DMS114 treated with DMSO at 0.1 percent for 48 hours (cell line): ENCODE results near the gene MPP1.
"Not testable (repeated sequence)": the region's sequence is repeated elsewhere in the genome, so short reads cannot be mapped to it uniquely, and the experiment has no call there.

Experiments
- DNase-seq: peaks from one replicate; lab custom pipeline; 2025; ENCODE audit not compliant: unreplicated experiment; lab: John Stamatoyannopoulos, UW

MPP1 gene

DNA sequence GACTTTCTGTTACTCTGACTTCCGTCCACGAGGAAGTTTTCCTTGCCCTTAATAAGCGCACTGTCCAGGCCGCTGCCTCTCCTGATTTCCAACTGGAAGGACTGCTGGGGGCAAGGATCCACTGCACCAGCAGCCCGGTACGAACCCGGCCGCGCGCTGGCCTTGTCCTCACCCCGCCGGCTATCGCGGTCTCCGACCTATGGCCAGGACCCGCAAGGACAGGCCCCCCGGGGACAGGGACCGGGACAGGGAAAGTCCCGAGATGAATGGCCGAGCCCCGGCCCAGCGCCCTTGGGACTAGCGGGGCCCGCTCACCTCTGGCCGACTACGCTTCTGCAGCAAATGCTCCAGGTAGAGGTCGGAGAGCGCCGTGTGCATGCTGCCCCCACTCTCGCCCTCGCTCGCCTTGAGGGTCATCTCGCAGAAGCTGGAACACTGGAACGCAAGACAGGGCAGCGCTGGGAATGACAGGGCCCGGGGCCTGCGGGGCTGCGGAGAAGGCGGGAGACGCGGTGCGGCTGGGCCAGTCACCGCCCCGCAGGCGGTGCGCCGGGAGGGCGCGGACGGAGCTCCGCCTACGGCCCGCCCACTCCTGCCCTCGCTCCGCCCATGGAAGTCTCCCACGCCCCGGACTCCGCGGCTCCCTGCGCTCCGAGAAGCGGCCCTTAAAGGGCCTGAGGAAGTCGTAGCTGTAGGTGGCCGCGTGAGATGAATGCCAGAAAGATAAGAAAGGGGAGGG, at the start of gene MPP1:
Gene MPP1, minus strand, starts transcription at position 529 of the 739 bp plus-strand sequence. Its CDS starts 112 bp downstream, at position 417.
- peak; percentile 12 for DNase-seq

DNA sequence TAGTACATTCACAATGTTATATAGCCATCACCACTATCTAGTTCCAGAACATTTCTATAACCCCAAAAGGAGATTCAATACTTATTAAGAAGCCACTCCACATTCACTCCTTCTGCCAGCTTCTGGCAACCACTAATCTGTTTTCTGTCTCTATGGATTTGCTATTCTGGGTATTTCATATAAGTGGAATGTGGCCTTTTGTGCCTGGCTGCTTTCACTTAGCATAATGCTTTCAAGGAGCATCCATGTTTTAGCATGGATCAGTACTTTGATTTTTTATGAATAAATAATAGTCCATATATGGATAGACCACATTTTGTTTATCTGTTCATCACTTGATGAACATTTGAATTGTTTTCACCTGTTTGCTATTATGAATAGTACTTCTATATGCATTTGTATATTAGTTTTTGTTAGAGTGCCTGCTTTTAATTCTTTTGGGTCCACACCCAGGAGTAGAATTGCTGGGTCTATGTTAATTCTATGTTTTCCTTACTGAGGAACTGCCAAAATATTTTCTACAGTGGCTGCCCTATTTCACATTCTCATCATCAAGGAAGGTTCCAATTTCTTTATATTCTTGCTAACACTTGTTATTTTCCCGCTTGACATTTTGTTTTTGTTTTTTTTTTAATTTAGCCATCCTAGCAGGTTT, 45.8 kb upstream of the MPP1 start:
- no peak for DNase-seq

GRCh38 chrX:154840856-154841255, 35.6 kb upstream of the MPP1 start:
- peak; percentile 0 for DNase-seq

DNA sequence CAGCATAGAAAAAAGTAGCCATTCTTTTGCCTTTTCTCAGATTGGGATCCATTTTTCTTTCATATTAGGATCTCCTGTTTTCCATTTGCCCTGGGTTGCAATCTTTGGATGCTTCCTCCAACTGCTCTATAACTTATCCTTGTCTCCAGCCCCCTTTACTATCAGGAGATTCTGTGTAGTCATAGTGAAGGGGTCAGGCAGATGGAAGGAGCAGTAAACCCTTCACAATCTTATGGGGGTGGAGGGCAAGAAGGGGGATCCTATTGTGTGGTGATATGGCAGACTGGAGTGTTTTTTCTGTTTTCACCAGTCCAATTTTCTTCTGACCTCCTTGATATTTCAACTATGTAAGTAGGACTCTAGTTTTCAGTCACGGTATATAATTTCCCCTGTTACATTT, 30.9 kb upstream of the MPP1 start:
- no peak for DNase-seq

GRCh38 chrX:154834562-154834961, 29.3 kb upstream of the MPP1 start, which contains the start of gene SMIM9:
TSS of gene SMIM9 (minus strand) at chrX:154834662. CDS start at chrX:154830856, 3,806 bp downstream.
- no peak for DNase-seq

GRCh38 chrX:154833746-154834274, 28.5 kb upstream of the MPP1 start:
- DNase-seq = no peak

DNA sequence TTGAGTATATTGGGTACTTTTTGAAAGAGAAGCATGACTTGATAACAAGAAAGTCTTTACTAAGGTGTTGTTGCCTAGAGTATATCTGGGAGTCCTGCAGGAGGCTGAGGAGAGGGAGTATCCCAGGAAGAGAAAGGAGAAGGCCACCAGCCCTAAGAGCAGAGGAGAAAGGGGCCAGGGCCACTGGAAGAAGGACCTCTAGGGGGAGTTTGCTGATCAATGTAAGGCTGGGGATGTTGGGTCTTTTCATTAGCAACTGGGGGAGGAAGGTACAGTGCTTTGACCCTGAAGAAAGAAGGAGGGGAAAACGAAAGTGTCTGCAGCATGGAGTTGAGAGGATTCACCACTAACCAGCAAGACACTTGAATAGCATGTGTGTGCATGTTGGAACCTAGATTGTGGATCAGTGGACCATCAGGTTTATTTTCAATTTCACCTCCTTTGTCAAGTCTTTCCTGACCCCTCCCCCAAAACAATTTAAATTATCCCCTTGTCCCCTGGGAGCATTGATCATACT, 24.7 kb upstream of the MPP1 start:
- no peak for DNase-seq

DNA sequence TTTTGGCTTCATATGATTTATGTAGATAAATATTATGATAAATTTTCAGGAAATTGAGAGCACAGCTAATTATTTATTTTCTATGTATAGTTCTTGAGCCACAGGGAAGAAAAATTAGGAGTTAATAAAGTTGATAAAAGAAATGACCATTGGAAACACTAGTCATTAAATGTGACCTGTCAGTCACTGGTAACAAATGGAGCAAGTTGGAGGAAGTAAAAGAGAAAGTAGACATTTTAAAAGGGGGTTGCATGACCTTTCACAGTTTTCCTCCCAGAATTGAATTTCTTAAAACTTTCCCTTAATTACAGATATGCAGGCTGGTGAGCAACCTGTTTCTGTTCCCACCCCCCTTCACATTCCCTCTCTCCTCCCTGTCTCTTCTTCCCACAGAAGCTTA, 23.8 kb upstream of the MPP1 start:
- DNase-seq = no peak

DNA sequence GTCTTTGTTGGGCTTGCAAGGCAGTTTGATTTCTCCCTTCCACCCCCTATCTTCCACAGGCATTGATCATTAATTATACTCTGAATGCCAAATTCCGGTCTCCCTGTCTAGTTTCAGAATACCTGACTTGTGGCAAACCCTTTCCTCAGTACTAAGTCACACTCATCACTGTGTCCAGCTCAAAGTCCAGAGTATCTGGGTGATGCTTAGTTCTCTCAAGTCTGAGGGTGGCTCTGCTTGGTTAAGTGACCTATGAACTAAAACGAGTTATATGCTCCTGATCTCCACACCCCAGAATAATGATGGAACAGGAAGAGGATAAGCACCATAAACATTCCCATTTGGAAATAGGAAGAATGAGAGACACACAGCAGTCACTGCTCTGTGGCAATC, 22.7 kb upstream of the MPP1 start:
- no peak for DNase-seq

GRCh38 chrX:154827194-154828015, 22.1 kb upstream of the MPP1 start:
- no peak for DNase-seq

GRCh38 chrX:154825586-154825985, 20.3 kb upstream of the MPP1 start:
- not testable (repeated sequence) for DNase-seq

DNA sequence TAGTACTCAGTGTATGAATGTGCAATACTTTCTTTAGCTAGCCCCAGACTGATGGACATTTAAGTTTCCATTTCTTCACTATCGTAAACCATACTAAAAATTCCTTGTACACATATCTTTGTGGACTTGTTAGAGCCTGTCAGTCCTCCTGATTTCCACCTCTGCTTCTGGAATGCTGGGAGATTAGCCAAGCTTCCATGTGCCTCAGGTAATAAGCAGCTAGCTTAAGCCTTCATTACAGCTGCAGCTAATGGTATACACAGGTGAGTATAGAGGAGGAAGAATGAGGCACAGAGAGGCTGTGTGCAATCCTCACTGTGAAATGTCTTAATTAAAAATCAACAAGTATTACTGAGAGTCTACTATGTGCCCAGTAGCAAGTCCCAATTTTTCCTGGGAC, 19.4 kb upstream of the MPP1 start:
- DNase-seq = no peak

GRCh38 chrX:154822029-154822428, 16.7 kb upstream of the MPP1 start:
- DNase-seq = no peak

GRCh38 chrX:154821523-154821922, 16.2 kb upstream of the MPP1 start:
- DNase-seq = no peak

DNA sequence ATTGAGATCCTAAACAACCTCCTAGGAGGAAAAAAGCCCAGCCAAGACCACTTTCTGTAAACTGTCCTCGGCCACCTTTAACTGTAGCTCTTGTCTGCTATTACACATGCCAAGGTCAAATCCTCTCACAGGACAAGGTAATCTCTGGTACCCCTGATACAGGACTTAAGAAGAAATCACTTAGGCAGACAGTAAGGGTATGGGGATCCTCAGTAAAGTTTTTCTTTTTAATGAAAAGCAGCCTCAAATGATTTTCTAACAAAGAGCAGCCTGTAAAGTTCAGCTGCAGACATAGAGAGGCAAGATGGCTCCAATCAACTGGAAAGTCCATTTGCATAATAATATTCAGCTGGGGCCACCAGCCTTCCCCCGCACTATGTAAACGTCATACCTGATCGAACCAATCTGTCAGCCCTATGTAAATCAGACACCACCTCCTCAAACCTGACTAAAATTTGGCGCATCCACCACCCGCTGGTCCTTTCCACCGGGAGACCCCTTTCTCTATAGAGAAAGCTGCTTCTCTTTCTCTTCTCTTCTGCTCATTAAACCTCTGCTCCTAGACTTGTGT, 14.6 kb upstream of the MPP1 start:
- no peak for DNase-seq

DNA sequence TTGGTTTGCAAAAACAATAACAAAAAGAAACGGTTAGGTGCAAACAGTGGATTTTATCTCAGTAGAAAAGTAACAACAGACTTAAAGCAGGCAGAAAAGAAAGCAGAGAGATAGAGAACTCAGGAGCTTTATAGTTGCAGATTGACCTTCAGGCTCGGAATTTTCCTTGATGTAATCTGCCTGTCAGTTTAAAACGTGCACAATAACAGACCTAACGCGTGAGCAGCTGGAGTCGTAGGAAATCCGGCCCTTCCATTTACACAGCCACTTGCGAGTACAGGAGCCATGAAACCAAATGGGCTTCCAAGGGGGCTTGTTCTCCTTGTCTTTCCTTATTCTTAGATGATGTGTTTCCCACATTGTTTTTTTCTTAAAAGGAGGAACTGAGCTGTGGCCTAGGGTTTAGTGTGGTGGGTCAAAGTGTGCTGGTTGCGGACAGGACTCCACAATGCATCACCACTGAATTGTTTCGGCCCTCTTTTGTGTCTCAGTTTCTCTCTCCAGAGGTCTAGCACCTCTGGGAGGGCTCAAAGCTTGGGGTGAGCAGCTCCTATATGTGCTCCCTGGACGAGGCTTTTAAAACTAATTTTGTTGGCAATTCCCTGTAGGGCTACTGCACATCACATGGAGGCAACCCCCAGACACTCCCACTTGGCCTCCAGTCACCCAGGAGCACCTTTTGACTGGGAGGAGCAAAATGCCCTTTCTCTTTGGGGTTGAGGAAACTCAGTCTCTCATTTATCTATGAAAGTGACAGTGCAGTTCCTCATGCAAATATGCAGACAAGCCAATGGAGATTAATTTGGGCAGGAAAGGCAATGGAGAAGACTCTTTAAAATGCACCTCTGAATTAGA, 13.9 kb upstream of the MPP1 start:
- no peak for DNase-seq

- not testable (repeated sequence) for DNase-seq
Measured at GRCh38 chrX:154817048-154817618, 11.8 kb upstream of the MPP1 start.

DNA sequence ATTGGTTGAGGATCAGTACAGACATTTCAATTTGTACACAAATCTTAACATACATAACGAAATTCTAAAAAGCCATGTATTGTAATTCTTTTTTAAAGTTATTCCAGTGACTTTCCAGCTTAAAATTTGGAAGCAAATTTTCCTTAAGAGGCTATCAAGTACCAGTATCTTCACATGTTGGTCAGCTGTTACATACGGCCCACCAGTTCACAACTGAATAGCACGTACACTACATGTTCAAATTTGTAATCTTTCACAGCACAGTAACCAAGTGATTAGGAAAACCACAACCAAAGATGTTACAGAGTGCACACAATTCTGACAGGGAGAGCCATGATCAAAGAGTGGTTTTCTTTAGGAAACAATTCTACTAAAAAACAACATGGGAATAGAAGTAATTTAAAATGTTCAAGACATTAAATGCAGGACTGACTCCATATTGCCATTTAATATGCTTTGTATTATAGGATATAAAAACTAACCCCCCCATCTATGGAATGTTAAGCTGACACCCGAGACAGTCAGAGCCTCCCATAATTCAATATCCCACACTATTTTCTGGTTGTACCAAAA, 11.1 kb upstream of the MPP1 start:
- DNase-seq = not testable (repeated sequence)

DNA sequence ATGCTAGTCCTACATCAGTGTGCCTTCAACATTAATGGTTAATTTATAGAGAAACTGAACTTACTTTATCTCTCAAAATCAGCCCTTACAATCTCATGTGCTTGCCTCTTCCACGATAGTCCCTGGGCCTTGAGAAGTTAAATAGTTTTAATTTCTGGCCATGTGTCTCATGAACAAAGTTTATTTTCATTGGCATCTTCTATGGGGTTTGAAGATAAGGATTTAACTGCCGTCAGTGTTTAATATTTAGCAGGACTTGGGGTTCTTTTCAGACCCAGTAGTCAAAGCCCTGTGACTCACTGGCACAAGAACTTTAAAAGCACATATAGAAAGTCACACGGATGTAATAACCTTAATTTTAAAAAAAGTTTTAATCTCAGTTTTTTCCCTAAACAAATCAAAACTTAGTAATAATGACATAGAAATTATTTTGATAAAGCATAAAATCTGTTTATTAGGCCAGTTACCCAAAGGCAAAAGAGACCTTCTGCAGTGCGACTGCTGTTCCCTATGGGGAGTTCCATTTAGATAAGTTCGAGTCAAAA, 10.1 kb upstream of the MPP1 start:
- DNase-seq = no peak
